ENCODE data around the gene OR51G2. TPM values are rescaled to one million over a fixed set of nuclear protein-coding genes. Genes with fewer than 3 reads are reported as not detected.

OR51G2 gene
- polyA plus RNA-seq, 1 of the 3 experiments (the other 2 are of a cell fraction) = not detected

DNA sequence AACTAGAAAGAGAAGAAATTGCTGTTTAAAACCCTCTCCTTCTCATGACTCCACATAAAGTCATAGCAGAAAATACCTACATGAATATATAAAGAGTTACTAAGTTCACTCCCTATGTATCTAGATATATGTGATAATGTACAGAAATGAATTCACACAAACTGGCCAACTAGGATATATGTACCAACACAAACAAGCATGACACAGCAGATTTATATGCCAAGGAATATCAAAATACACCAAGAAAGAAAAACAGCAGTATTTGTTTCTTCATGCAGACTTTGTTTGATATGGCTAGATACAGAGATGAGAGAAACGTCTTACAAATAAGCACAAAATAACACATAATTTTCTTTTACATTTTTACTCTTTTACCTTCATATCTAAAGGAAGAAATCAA lies 3.2 kb upstream of the OR51G2 start:
- POLR2A ChIA-PET = no interaction called here

DNA sequence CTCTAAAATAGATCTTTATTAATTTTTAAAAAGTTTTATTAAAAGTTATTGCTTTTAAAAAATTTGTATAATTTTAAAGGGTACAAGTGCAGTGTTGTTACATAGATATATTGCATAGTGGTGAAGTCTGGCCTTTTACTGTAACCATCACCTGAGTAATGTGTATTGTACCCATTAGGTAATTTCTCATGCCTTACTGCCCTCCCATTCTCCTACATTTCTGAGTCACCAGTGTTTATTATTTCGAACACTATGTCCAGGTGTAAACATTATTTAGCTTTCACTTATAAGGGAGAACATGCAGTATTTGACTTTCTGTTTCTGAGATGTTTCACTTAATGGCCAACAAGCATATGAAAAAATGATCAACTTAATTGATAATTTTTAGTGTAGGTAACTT lies 2.6 kb upstream of the OR51G2 start:
- WGBS (ENCODE audit: low lambda C conversion rate) = 0% methylated on average over 1 of the region's 1 CpG
- H3K4me3 ChIP-seq (ENCODE audit: low read depth in 2 of 2, low read length in 1 of 2) = no peak overlapping the region
- H3F3A ChIP-seq (replicated peaks; ENCODE audit: insufficient read depth) = no peaks in the 10 kb centered on the region
- DNase-seq = no peak
- H3K4me1 ChIP-seq (ENCODE audit: control insufficient read depth in 1 of 2, insufficient read depth in 2 of 2, low read depth in 1 of 2, low read length in 1 of 2) = no peaks in the 10 kb centered on the region
- H3K9ac ChIP-seq = no peak overlapping the region
- no peak overlapping the region for H3K27ac ChIP-seq (ENCODE audit: low read depth in 2 of 2, low read length in 1 of 2)
- no peaks in the 10 kb centered on the region for H3K9me2 ChIP-seq
- ChIA-PET CTCF (no interaction called here), POLR2A (no interaction called here)
- H3K36me3 ChIP-seq (replicated peaks in 1 of 2; ENCODE audit: control insufficient read depth in 1 of 2, insufficient read depth in 2 of 2, low read length in 1 of 2) = no peaks in the 10 kb centered on the region
- no peak overlapping the region for H2AFZ ChIP-seq (ENCODE audit: low read depth)
- no peak overlapping the region for H3K4me2 ChIP-seq
- H3K27me3 ChIP-seq (ENCODE audit: insufficient read depth) = no peaks in the 10 kb centered on the region
- no peaks in the 10 kb centered on the region for H4K20me1 ChIP-seq (ENCODE audit: insufficient read depth)
- TF ChIP-seq MEF2A (IDR thresholded peaks at IDR 0.05; ENCODE audit: borderline replicate concordance, low read depth) (no peak), GATA2 (CRISPR knock-in tag; IDR thresholded peaks at IDR 0.05) (no peak), TEAD4 (IDR thresholded peaks at IDR 0.05; ENCODE audit: borderline replicate concordance, insufficient read depth) (no peak), POLR2AphosphoS5 (IDR thresholded peaks at IDR 0.05; ENCODE audit: low read depth, low read length) (no peak), RCOR1 (IDR thresholded peaks at IDR 0.05; ENCODE audit: low read length) (no peak)
- TF ChIP-seq, protein P1, sequence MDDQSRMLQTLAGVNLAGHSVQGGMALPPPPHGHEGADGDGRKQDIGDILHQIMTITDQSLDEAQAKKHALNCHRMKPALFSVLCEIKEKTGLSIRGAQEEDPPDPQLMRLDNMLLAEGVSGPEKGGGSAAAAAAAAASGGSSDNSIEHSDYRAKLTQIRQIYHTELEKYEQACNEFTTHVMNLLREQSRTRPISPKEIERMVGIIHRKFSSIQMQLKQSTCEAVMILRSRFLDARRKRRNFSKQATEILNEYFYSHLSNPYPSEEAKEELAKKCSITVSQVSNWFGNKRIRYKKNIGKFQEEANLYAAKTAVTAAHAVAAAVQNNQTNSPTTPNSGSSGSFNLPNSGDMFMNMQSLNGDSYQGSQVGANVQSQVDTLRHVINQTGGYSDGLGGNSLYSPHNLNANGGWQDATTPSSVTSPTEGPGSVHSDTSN (IDR thresholded peaks at IDR 0.05) = no peak
- TF ChIP-seq, protein P2, sequence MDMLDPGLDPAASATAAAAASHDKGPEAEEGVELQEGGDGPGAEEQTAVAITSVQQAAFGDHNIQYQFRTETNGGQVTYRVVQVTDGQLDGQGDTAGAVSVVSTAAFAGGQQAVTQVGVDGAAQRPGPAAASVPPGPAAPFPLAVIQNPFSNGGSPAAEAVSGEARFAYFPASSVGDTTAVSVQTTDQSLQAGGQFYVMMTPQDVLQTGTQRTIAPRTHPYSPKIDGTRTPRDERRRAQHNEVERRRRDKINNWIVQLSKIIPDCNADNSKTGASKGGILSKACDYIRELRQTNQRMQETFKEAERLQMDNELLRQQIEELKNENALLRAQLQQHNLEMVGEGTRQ (IDR thresholded peaks at IDR 0.05; ENCODE audit: borderline replicate concordance, low read depth, low read length) = no peak
- no peaks in the 10 kb centered on the region for H3K79me2 ChIP-seq (ENCODE audit: insufficient read depth)
- no peaks in the 10 kb centered on the region for H3K9me3 ChIP-seq

More for the DNA sequence above, 3.2 kb upstream of the OR51G2 start:
- DNase-seq = no peak
- H3K9ac ChIP-seq = no peak overlapping the region
- H3K4me2 ChIP-seq = no peak overlapping the region
- H3K4me1 ChIP-seq (ENCODE audit: control insufficient read depth in 1 of 2, insufficient read depth in 2 of 2, low read depth in 1 of 2, low read length in 1 of 2) = no peaks in the 10 kb centered on the region
- H3K4me3 ChIP-seq (ENCODE audit: low read depth in 2 of 2, low read length in 1 of 2) = no peak overlapping the region
- CTCF ChIA-PET = no interaction called here
- no peaks in the 10 kb centered on the region for H3K36me3 ChIP-seq (replicated peaks in 1 of 2; ENCODE audit: control insufficient read depth in 1 of 2, insufficient read depth in 2 of 2, low read length in 1 of 2)
- no peaks in the 10 kb centered on the region for H3K27me3 ChIP-seq (ENCODE audit: insufficient read depth)
- H4K20me1 ChIP-seq (ENCODE audit: insufficient read depth) = no peaks in the 10 kb centered on the region
- 0% methylated on average over 1 of the region's 1 CpG for WGBS (ENCODE audit: low lambda C conversion rate)
- H3K79me2 ChIP-seq (ENCODE audit: insufficient read depth) = no peaks in the 10 kb centered on the region
- no peaks in the 10 kb centered on the region for H3F3A ChIP-seq (replicated peaks; ENCODE audit: insufficient read depth)
- no peaks in the 10 kb centered on the region for H3K9me3 ChIP-seq
- no peak overlapping the region for H2AFZ ChIP-seq (ENCODE audit: low read depth)
- TF ChIP-seq EP300 (IDR thresholded peaks at IDR 0.05; ENCODE audit: borderline replicate concordance in 1 of 2, low read depth in 1 of 2, low read length in 1 of 2) (no peak), TEAD4 (IDR thresholded peaks at IDR 0.05; ENCODE audit: borderline replicate concordance, insufficient read depth) (no peak), NFIC (IDR thresholded peaks at IDR 0.05; ENCODE audit: borderline replicate concordance) (no peak)
- no peaks in the 10 kb centered on the region for H3K9me2 ChIP-seq
- H3K27ac ChIP-seq (ENCODE audit: low read depth in 2 of 2, low read length in 1 of 2) = no peak overlapping the region

DNA sequence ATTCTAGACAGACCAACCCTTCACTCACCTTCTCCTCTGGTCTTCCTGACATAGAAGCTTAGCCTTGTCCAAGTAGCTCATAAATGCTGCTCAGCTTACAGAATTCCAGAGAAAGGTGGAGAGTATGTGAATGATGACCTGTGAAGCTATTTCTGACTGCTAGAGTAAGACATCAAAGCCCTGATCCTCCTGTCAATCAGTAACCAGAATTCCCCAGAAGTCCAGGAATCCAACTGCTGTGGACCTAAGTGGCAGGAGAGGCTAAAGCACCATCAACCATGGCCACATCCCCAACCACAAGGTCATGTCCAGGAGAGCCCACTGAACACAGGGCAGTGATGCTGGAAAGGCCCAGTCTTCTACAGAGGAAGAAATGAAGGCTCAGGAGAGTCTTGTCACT lies 2.6 kb downstream of the OR51G2 start:
- H3K9me2 ChIP-seq = no peaks in the 10 kb centered on the region
- ChIA-PET CTCF (no interaction called here), POLR2A (no interaction called here)
- H3K27ac ChIP-seq (ENCODE audit: low read depth in 2 of 2, low read length in 1 of 2) = no peak overlapping the region
- no peak overlapping the region for H3K4me3 ChIP-seq (ENCODE audit: low read depth in 2 of 2, low read length in 1 of 2)
- no peak for DNase-seq
- H3K9ac ChIP-seq = no peak overlapping the region
- no peak overlapping the region for H3K4me2 ChIP-seq
- H3K36me3 ChIP-seq (replicated peaks in 1 of 2; ENCODE audit: control insufficient read depth in 1 of 2, insufficient read depth in 2 of 2, low read length in 1 of 2) = no peaks in the 10 kb centered on the region
- H3K79me2 ChIP-seq (ENCODE audit: insufficient read depth) = no peaks in the 10 kb centered on the region
- no peaks in the 10 kb centered on the region for H4K20me1 ChIP-seq (ENCODE audit: insufficient read depth)
- no peak overlapping the region for H2AFZ ChIP-seq (ENCODE audit: low read depth)
- no peaks in the 10 kb centered on the region for H3K9me3 ChIP-seq
- no peaks in the 10 kb centered on the region for H3F3A ChIP-seq (replicated peaks; ENCODE audit: insufficient read depth)
- H3K4me1 ChIP-seq (ENCODE audit: control insufficient read depth in 1 of 2, insufficient read depth in 2 of 2, low read depth in 1 of 2, low read length in 1 of 2) = no peaks in the 10 kb centered on the region
- H3K27me3 ChIP-seq (ENCODE audit: insufficient read depth) = no peaks in the 10 kb centered on the region; the same call in 1 of the 2 replicates
- TF ChIP-seq, protein P3, sequence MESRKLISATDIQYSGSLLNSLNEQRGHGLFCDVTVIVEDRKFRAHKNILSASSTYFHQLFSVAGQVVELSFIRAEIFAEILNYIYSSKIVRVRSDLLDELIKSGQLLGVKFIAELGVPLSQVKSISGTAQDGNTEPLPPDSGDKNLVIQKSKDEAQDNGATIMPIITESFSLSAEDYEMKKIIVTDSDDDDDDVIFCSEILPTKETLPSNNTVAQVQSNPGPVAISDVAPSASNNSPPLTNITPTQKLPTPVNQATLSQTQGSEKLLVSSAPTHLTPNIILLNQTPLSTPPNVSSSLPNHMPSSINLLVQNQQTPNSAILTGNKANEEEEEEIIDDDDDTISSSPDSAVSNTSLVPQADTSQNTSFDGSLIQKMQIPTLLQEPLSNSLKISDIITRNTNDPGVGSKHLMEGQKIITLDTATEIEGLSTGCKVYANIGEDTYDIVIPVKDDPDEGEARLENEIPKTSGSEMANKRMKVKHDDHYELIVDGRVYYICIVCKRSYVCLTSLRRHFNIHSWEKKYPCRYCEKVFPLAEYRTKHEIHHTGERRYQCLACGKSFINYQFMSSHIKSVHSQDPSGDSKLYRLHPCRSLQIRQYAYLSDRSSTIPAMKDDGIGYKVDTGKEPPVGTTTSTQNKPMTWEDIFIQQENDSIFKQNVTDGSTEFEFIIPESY (IDR thresholded peaks at IDR 0.05; ENCODE audit: borderline replicate concordance, low read depth) = no peak
- TF ChIP-seq EZH2phosphoT487 (IDR thresholded peaks at IDR 0.05; ENCODE audit: borderline replicate concordance, low read depth) (no peak), TEAD4 (IDR thresholded peaks at IDR 0.05; ENCODE audit: borderline replicate concordance, insufficient read depth) (no peak), GABPA (IDR thresholded peaks at IDR 0.05; ENCODE audit: low read depth) (no peak), RAD21 (IDR thresholded peaks at IDR 0.05; ENCODE audit: low read length) (no peak), FOXM1 (IDR thresholded peaks at IDR 0.05; ENCODE audit: low read depth) (no peak), SIN3A (IDR thresholded peaks at IDR 0.05; ENCODE audit: borderline replicate concordance, low read depth, low read length) (no peak)
- TF ChIP-seq, protein P4, sequence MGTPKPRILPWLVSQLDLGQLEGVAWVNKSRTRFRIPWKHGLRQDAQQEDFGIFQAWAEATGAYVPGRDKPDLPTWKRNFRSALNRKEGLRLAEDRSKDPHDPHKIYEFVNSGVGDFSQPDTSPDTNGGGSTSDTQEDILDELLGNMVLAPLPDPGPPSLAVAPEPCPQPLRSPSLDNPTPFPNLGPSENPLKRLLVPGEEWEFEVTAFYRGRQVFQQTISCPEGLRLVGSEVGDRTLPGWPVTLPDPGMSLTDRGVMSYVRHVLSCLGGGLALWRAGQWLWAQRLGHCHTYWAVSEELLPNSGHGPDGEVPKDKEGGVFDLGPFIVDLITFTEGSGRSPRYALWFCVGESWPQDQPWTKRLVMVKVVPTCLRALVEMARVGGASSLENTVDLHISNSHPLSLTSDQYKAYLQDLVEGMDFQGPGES (IDR thresholded peaks at IDR 0.05; ENCODE audit: low read depth, low read length) = no peak
- TF ChIP-seq, protein P5, sequence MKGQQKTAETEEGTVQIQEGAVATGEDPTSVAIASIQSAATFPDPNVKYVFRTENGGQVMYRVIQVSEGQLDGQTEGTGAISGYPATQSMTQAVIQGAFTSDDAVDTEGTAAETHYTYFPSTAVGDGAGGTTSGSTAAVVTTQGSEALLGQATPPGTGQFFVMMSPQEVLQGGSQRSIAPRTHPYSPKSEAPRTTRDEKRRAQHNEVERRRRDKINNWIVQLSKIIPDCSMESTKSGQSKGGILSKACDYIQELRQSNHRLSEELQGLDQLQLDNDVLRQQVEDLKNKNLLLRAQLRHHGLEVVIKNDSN (IDR thresholded peaks at IDR 0.05; ENCODE audit: borderline replicate concordance, low read depth) = no peak

Data from SK-N-SH (cell line).